HG03342 (cell line): ENCODE results near the gene RCN1.
"Not testable (repeated sequence)": the region's sequence is repeated elsewhere in the genome, so short reads cannot be mapped to it uniquely, and the experiment has no call there.

Experiments
- ATAC-seq: cut with Tn5 transposase; IDR thresholded peaks from one replicate; pipeline ENCODE4 v1.9.1; 2021; ENCODE audit warnings: mild to moderate bottlenecking, moderate library complexity; ENCODE audit not compliant: unreplicated experiment

RCN1 gene

DNA sequence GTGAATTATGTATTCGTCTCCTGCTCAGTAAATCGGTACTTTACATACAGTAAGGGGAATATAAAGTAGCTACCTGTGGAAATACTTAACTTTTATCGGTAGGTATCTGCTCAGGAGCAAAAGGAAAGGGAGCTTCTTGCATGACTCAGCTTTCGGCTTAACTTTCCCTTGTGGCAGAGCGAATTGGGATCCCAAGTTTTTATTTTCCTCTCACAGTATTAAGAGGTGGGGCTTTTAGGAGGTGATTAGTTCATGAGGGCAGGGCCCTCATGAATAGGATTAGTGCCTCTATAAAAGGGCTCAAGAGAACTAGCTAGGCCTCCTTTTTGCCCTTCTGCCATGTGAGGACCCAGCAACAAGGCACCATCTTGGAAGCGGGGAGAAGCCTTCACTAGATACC lies 18.7 kb downstream of the RCN1 start:
- no peak for ATAC-seq

DNA sequence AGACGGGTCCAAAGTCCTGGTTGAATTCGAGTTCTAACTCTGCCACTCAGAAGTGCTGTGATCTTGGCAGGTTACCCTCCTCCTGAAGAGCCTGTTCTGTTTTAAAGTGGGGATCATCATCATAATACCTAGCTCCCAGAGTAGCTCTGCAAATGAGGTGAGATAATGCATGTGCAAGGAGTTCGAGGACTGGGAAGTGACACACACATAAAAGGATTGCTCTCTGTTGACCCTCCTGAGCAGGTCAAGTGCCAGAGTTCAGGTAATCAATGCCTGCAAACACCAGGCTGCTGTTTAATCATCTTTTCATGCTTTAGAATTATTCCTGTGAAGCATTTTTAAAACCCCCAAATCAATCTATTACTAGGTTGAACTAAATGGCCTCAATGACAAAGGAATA lies 19.9 kb downstream of the RCN1 start:
- ATAC-seq: no peak

- no peak for ATAC-seq
These were observed 22.5 kb downstream of the RCN1 start for GRCh38 chr11:32113200-32113919.

- no peak for ATAC-seq
These were observed 23.0 kb downstream of the RCN1 start for GRCh38 chr11:32113920-32114203.

DNA sequence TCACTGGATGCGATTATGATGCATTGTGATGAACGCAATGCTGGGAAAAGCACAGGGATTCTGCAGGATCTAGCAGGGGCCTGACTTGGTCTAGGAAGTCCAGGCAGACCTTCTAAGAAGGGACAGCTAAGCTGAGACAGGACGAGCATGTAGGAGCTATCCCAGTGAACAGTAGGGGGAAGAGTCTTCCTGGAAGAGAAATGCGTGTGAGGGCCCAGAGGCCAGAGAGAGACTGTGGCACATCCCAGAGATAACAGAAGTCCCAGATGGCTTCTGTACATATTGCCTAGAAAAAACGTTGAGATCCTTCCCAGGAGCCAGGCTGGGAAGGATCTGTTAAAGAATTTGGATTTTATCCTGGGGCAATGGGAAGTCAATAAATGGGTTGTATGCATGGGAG lies 24.6 kb downstream of the RCN1 start:
- ATAC-seq: no peak

- no peak for ATAC-seq
These were observed 25.8 kb downstream of the RCN1 start for GRCh38 chr11:32116668-32117067.

DNA sequence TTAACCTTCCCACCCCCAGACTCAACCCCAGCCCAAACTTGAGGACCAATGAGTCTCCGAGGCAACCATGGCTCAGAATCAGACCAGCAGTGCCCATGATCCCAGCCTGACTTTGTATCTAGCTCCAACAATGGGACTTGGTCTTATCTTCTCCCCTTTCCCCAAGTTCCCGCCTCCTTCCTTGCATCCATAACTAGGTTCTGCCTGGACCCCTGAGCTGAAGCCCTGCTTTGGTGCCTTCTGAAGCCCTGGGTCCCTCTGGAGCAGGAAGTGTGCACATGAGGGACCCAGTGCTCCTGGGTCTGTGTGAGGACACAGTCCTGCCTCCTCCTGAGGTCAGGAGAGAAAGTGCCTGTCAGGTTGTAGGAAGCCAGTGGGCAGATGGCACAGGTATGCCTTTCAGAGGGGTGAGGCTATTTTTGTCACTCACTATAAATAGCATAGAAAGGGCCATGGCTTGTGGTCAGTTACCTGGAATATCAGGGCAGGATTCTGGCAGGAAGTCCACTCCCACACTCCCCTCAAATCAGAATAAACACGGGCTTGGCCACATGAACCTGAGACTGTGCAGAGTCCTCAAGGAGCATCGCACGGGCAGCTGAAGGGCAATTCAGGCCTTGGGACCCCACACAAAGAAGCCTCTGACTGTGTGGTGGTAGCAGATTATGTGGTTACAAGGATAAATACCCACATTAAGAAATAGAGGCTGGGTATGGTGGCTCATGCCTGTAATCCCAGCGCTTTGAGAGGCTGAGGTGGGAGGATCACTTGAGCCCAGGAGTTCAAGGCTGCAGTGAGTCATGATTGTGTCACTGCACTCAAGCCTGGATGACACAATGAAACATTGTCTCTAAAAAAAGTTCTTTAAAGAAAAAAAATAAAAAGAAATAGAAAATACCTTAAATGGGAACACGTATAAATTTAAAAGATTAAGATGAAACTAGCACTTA lies 27.4 kb downstream of the RCN1 start:
- no peak for ATAC-seq

- not testable (repeated sequence) for ATAC-seq
These were observed 28.3 kb downstream of the RCN1 start for GRCh38 chr11:32119139-32119538.

GRCh38 chr11:32121012-32121411 lies 30.1 kb downstream of the RCN1 start:
- no peak for ATAC-seq

DNA sequence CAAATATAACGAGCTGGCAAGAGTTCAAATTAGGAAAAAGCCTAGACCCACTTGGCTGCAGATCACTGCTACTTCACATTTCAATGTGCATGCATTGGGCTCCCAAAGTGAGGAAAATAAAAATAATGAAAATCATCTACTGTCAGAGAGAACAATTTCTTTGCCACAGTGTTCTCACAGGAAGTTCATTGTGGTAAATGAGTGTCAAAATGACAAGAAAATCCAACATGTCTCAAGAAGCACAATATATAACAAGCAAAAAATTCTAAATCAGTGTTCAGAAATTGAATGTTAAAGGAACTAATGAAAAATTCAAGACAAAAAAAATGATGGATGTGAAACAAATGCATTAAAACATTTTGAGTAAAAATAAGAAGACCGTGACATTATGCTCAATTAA lies 31.3 kb downstream of the RCN1 start:
- ATAC-seq: no peak

GRCh38 chr11:32131321-32131720 lies 40.4 kb downstream of the RCN1 start:
- ATAC-seq: no peak

DNA sequence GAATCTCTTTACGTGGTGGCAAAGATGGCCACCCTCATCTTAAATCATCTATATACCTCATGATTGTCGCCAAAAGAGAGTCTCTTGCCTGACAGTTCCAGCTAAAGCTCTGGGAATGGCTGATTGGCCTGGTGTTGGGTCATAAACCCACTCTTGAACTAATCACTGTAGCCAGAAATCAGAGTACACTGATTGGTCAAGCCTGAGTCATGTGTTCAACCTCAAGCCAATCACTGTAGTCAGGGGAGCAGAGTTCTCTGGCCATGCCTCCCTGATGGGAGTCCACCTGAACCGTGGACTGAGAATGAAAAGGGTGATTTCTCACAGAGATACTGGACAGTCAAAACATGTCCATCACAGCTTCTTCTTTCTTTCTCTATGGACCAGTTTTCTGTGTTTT lies 45.8 kb downstream of the RCN1 start:
- ATAC-seq: no peak

DNA sequence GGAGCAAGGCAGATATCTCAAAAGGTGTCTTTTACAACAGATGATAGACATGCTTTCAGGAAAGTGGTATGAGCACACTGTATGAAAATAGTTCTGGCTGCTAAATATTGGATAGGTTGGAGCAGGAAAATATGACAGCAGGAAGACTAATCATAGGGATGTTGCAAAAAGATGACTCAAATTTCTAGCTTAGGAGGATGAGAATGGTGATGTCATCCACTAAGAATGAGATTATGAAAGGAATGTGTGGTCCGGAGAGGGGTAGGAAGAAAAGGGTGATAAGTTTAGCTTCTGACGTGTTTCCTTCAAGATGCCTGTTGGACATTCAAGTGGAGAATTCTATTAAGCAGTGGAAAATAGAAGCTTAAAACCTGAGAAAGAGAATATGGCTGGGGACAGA lies 46.4 kb downstream of the RCN1 start:
- ATAC-seq: no peak

- no peak for ATAC-seq
These were observed 47.0 kb downstream of the RCN1 start for GRCh38 chr11:32137869-32138268.

DNA sequence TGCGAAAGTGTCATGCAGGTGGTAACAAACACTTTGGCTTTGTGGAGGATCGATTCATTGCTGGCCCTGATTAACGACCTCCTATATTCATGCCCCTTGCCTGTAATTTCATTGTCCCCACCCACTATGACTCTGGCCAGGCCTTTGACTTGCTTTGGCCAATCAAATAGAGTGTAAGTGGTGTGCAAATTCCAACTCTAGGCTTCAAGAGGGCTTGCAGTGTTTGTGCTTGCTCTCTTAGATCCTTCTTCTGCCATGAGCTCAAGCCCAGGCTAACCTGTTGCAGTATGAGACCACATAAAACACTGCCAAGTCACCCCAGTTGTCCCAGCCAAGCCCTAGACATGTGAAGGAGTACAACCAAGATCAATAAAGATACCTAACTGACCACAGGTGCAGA lies 48.0 kb downstream of the RCN1 start:
- no peak for ATAC-seq

DNA sequence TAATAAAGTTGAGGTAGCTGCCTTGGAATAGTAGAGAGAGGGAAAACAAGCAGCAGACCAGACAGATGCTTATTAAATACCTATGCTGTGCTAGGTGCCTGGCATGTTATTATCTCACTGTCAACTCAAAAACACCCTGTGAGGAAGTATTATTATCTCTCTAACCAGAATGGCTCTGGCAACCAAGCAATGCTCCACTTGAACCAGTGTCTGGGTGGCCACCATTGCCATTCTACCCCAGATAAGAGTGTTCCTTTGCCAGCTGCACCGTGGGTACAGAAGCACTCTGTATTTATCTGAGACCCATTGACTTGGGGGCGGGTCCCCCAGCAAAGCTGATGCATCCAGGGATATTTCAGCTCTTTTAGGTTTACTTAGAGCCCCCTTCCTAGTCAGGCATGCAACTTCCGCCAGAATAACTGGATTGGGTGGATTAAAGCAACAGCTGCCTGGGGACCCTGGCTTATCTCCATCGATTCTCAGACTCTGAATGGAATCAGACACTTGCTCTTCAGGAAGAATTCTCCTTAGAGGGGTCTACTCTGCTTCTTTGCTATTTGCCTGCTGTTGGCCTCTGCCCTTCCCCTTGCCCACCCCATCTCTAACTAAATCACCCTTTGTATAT lies 49.1 kb downstream of the RCN1 start:
- ATAC-seq: no peak

- no peak for ATAC-seq
These were observed 51.1 kb downstream of the RCN1 start for GRCh38 chr11:32141745-32142546.

- no peak for ATAC-seq
These were observed 52.5 kb downstream of the RCN1 start for GRCh38 chr11:32143378-32143777.

DNA sequence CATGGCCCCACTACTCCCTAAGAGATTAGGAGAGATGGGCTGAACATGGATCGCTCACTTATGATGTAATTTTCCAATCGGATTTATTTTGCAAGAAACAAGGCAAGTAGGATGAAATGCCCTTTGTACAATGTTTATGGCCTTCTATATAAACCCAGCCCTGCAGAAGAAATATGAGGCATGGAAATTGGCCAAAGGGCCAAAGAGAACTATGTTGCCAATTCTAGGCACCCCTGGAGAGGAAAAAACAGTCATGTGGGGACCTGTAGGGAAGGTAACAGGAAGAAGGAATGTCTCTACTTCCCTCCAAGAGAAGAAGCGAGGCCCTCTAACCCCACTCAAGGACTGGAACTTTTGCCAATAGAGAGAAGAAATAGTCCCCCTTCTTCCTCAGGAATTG lies 54.4 kb downstream of the RCN1 start:
- no peak for ATAC-seq

- no peak for ATAC-seq
These were observed 58.0 kb downstream of the RCN1 start for GRCh38 chr11:32148895-32149294.

- ATAC-seq: no peak
These were observed 58.9 kb downstream of the RCN1 start for GRCh38 chr11:32149748-32150147.
